Left ventricle myocardium inferior (tissue), 1 donor: Measurements from ENCODE around the gene NRIP2. TPM values are rescaled to one million over a fixed set of nuclear protein-coding genes. Genes with fewer than 3 reads are reported as not detected.

Experiments used
- DNase-seq: peaks from one replicate; pipeline ENCODE4 v3.0.0-alpha.2; 2020
- H3K27ac ChIP-seq: fragments of 200-600 bp; replicated peaks from 2 replicates; pipeline ENCODE4 v1.8.0; 2021
- H3K27me3 ChIP-seq: fragments of 200-600 bp; 2 replicates; pipeline ENCODE4 v1.8.0; 2021; ENCODE audit warnings: low read depth
- H3K36me3 ChIP-seq: fragments of 200-600 bp; 2 replicates; pipeline ENCODE4 v1.8.0; 2021
- H3K4me1 ChIP-seq: fragments of 200-600 bp; 2 replicates; pipeline ENCODE4 v1.8.0; 2021
- H3K4me3 ChIP-seq: fragments of 200-600 bp; 2 replicates; pipeline ENCODE4 v1.8.0; 2021; ENCODE audit warnings: mild to moderate bottlenecking, moderate library complexity
- H3K9me3 ChIP-seq: fragments of 200-600 bp; replicated peaks from 2 replicates; pipeline ENCODE4 v1.8.0; 2021
- intact Hi-C: fragments of 100-400 bp; cut with micrococcal nuclease; formaldehyde crosslinking; loops from one replicate; pipeline ENCODE4 v1.11.0; 2022
- total RNA-seq: library from RNA; stranded (reverse); fragmentation: NEBNext Ultra II Directional; extraction: Animal tissue kit (Norgen Biotek cat#: 25700); gene quantifications from one replicate; pipeline ENCODE4 v1.2.1, GENCODE V29; 2021
- TF ChIP-seq, protein P1 (sequence below): fragments of 200-600 bp; IDR thresholded peaks from 2 replicates; pipeline ENCODE4 v1.8.0; 2021; ENCODE audit warnings: antibody characterized with exemption, mild to moderate bottlenecking, borderline replicate concordance
- donor health status: DM: no; HTN: yes; CAD: no; lungs with severe emphysema.

Gene NRIP2
- total RNA-seq, 1 donor from 2014 or later: 1.2 TPM

- no peak for DNase-seq
- peaks cover 62% of the 10 kb centered on the region for H3K4me1 ChIP-seq
- no peaks in the 10 kb centered on the region for H3K9me3 ChIP-seq
- no peaks in the 10 kb centered on the region for H3K27me3 ChIP-seq
- H3K27ac ChIP-seq: peak overlapping the region; percentile 82
- peak overlapping the region; percentile 83 for H3K4me3 ChIP-seq
- H3K36me3 ChIP-seq: peaks cover 35% of the 10 kb centered on the region
- intact Hi-C loops: no loop called here
- TF ChIP-seq, protein P1, sequence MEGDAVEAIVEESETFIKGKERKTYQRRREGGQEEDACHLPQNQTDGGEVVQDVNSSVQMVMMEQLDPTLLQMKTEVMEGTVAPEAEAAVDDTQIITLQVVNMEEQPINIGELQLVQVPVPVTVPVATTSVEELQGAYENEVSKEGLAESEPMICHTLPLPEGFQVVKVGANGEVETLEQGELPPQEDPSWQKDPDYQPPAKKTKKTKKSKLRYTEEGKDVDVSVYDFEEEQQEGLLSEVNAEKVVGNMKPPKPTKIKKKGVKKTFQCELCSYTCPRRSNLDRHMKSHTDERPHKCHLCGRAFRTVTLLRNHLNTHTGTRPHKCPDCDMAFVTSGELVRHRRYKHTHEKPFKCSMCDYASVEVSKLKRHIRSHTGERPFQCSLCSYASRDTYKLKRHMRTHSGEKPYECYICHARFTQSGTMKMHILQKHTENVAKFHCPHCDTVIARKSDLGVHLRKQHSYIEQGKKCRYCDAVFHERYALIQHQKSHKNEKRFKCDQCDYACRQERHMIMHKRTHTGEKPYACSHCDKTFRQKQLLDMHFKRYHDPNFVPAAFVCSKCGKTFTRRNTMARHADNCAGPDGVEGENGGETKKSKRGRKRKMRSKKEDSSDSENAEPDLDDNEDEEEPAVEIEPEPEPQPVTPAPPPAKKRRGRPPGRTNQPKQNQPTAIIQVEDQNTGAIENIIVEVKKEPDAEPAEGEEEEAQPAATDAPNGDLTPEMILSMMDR: no peak
Measured at GRCh38 chr12:2796187-2796666, 38.6 kb downstream of the NRIP2 start.

- no peaks in the 10 kb centered on the region for H3K9me3 ChIP-seq
- H3K36me3 ChIP-seq: peaks cover 28% of the 10 kb centered on the region
- H3K4me3 ChIP-seq: peak overlapping the region; percentile 83
- DNase-seq: peak; percentile 87
- intact Hi-C loops: no loop called here
- TF ChIP-seq, protein P1: no peak
- H3K4me1 ChIP-seq: peaks cover 55% of the 10 kb centered on the region
- H3K27ac ChIP-seq: peak overlapping the region; percentile 82
- no peaks in the 10 kb centered on the region for H3K27me3 ChIP-seq
Measured at GRCh38 chr12:2795291-2796186, 39.3 kb downstream of the NRIP2 start.

DNA sequence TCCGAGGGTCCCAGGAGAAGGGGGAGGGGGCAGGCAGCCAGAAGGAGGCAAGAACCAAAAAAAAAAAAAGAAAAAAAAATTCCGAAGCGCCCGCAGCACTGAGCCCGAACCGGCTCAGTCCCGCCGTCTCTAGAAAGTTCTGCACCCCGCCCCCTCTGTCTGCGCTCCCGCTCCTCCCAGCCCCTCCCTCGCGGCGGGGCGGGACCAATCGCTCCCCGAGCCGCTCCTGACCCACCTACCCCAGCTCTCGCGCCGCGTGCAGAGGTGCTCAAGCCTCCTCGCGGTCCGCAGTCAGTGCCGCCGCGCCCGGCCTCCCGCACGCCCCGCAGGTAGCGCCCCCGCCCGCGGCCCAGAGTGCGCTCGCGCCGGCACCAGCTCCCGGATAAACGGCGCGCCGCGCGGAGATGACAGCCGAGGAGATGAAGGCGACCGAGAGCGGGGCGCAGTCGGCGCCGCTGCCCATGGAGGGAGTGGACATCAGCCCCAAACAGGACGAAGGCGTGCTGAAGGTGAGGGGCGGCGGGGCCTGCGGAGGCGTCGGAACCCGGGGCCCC is 40.0 kb downstream of the NRIP2 start, which contains the start of gene FKBP4:
Gene FKBP4, plus strand, starts transcription at position 235 of the 554 bp plus-strand sequence. Its CDS starts 170 bp downstream, at position 405.
- intact Hi-C loops: no loop called here
- TF ChIP-seq, protein P1: no peak
- Histone ChIP-seq H3K9me3 (no peaks in the 10 kb centered on the region), H3K36me3 (peaks cover 21% of the 10 kb centered on the region), H3K4me3 (peak within 1 kb of the TSS; percentile 83), H3K27me3 (no peaks in the 10 kb centered on the region), H3K4me1 (peaks cover 48% of the 10 kb centered on the region), H3K27ac (peak within 1 kb of the TSS; percentile 82)
- peak; percentile 91 for DNase-seq

DNA sequence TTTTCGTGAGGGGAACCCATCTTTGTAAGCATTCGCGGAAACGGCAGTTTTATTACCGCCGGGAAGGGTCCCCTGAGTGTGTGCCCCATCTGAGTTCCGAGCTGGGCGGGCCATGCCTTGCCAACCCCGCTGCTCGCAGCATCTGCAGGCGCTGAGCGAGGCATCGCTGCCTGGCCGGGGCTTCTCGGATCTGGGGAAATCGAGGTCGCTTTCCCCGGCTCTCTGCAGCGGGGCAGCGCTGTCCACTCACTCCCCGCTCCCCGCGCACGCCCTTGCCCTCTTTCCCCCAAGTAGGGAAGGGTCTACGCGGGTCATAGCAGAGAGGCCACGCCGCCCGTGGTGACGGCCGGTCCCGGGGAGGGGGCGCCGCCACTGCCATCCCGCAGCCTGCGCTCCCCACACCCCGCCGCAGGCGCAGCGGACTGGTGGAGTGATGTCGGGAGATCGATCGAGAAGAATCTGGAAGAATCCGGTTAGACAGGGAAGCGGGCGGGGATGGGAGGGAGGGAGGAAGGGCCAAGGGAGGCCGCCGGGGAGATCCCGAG is 40.6 kb downstream of the NRIP2 start:
- DNase-seq: no peak
- intact Hi-C loops: no loop called here
- Histone ChIP-seq H3K36me3 (peaks cover 15% of the 10 kb centered on the region), H3K27ac (peak overlapping the region; percentile 82), H3K27me3 (no peaks in the 10 kb centered on the region), H3K4me3 (peak overlapping the region; percentile 83), H3K4me1 (peaks cover 43% of the 10 kb centered on the region), H3K9me3 (no peaks in the 10 kb centered on the region)
- TF ChIP-seq, protein P1: no peak

- peaks cover 41% of the 10 kb centered on the region for H3K4me1 ChIP-seq
- no peak overlapping the region for H3K27ac ChIP-seq
- H3K36me3 ChIP-seq: peaks cover 8% of the 10 kb centered on the region
- DNase-seq: no peak
- H3K9me3 ChIP-seq: no peaks in the 10 kb centered on the region
- TF ChIP-seq, protein P1: no peak
- H3K4me3 ChIP-seq: peak overlapping the region; percentile 83
- no peaks in the 10 kb centered on the region for H3K27me3 ChIP-seq
- intact Hi-C loops: no loop called here
Measured at GRCh38 chr12:2793561-2793960, 41.3 kb downstream of the NRIP2 start.
